Endothelial cell of umbilical vein (primary cell): ENCODE data around the gene CHST3. TPM values are rescaled to one million over a fixed set of nuclear protein-coding genes. Genes with fewer than 3 reads are reported as not detected.

Source experiments
- BruUV-seq: library from RNA; stranded (reverse); fragments of 400-500 nt; replicated peaks from 2 replicates; lab custom pipeline; 2021; lab: Mats Ljungman, UMichigan
- CTCF ChIA-PET: fragments of 300-600, 350-600 bp; sonication (Branson Sonifier 250); formaldehyde crosslinking; loops from one replicate; lab custom pipeline; 2021; ENCODE audit warnings: antibody characterized with exemption, inconsistent platforms; lab: Charles Lee
- POLR2A ChIA-PET: fragments of 300-600, 350-600 bp; sonication (Branson Sonifier 250); formaldehyde crosslinking; loops from one replicate; lab custom pipeline; 2021; ENCODE audit warnings: antibody characterized with exemption, inconsistent platforms; lab: Charles Lee
- DNase-seq: peaks from one replicate; pipeline ENCODE4 v3.0.0-alpha.2; 2011; ENCODE audit warnings: low read depth, low spot score
- FAIRE-seq: peaks from 2 replicates; lab custom pipeline; 2011; peaks lifted over from hg19 to GRCh38; lab: Jason Lieb, UNC
- H2AFZ ChIP-seq: 2 replicates; pipeline ENCODE4 v1.6.0; 2012; ENCODE audit warnings: low read depth, low read length, control low read depth, inconsistent platforms
- H3K27ac ChIP-seq: 2 replicates; pipeline ENCODE4 v1.5.1; 2011; ENCODE audit warnings: low read depth, mild to moderate bottlenecking, control low read depth, low read length, moderate library complexity; ENCODE audit not compliant: insufficient read depth
- H3K27me3 ChIP-seq, 2 experiments: 2 replicates each; pipeline versions ENCODE4 v1.6.0 to v1.6.1; 2011; ENCODE audit warnings: low read length in 2 of 2, mixed read lengths in 1 of 2; ENCODE audit not compliant: control insufficient read depth in 2 of 2, insufficient read depth in 2 of 2
- H3K36me3 ChIP-seq, 2 experiments: 2 replicates in 1 of 2; 3 replicates in 1 of 2; pipeline ENCODE4 v1.5.1; 2011; ENCODE audit warnings: low read length in 2 of 2, mild to moderate bottlenecking in 1 of 2, moderate library complexity in 1 of 2; ENCODE audit not compliant: control insufficient read depth in 2 of 2, insufficient read depth in 2 of 2; ENCODE audit errors: extremely low read depth in 1 of 2
- H3K4me1 ChIP-seq: 3 replicates; pipeline ENCODE4 v1.5.1; 2011; ENCODE audit warnings: mild to moderate bottlenecking, low read length; ENCODE audit not compliant: control insufficient read depth, insufficient read depth; ENCODE audit errors: extremely low read depth
- H3K4me2 ChIP-seq: 2 replicates; pipeline ENCODE4 v1.6.1; 2011; ENCODE audit warnings: low read length, control low read depth, mixed read lengths; ENCODE audit not compliant: insufficient read depth
- H3K4me3 ChIP-seq, 3 experiments: fragments of 200-600 bp in 1 of 3; sonication (generic), shearing (Covaris generic) in 1 of 3; replicated peaks in 1 of 3; 2 replicates each; pipeline ENCODE4 v1.5.1; 2011 to 2016; ENCODE audit warnings: control low read depth in 3 of 3, low read length in 3 of 3, mild to moderate bottlenecking in 2 of 3, inconsistent platforms in 1 of 3, low read depth in 1 of 3, moderate library complexity in 1 of 3; ENCODE audit not compliant: insufficient read depth in 1 of 3
- H3K79me2 ChIP-seq: 2 replicates; pipeline ENCODE4 v1.6.0; 2012; ENCODE audit warnings: low read length, inconsistent platforms; ENCODE audit not compliant: control insufficient read depth, insufficient read depth
- H3K9ac ChIP-seq: replicated peaks from 2 replicates; pipeline ENCODE3; 2011; ENCODE audit warnings: low read length, control low read depth; ENCODE audit not compliant: insufficient read depth; ENCODE audit errors: extremely low read depth
- H3K9me1 ChIP-seq: replicated peaks from 3 replicates; pipeline ENCODE4 v1.6.0; 2011; ENCODE audit warnings: mild to moderate bottlenecking, low read length; ENCODE audit not compliant: control insufficient read depth, insufficient read depth; ENCODE audit errors: extremely low read depth
- H3K9me3 ChIP-seq: replicated peaks from 2 replicates; pipeline ENCODE4 v1.5.1; 2012; ENCODE audit warnings: low read length, inconsistent platforms; ENCODE audit not compliant: control insufficient read depth, insufficient read depth
- H4K20me1 ChIP-seq: replicated peaks from 2 replicates; pipeline ENCODE3; 2011; ENCODE audit warnings: mild to moderate bottlenecking, low read length; ENCODE audit not compliant: control insufficient read depth, insufficient read depth; ENCODE audit errors: extremely low read depth
- CTCF ChIP-seq, 2 donors: IDR thresholded peaks; 1 replicate in 1 of 2; 2 replicates in 1 of 2; pipeline ENCODE4 v1.5.1; 2011; ENCODE audit warnings: low read length in 2 of 2, mild to moderate bottlenecking in 2 of 2, moderate library complexity in 2 of 2, control low read depth in 1 of 2, inconsistent platforms in 1 of 2, low read depth in 1 of 2; ENCODE audit not compliant: insufficient read depth in 1 of 2; ENCODE audit errors: extremely low read depth in 1 of 2
- EZH2 ChIP-seq: IDR thresholded peaks from 2 replicates; pipeline ENCODE4 v1.6.1; 2012; ENCODE audit warnings: borderline replicate concordance, low read depth, mild to moderate bottlenecking, moderate library complexity, low read length, inconsistent platforms; ENCODE audit not compliant: severe bottlenecking
- GATA2 ChIP-seq: IDR thresholded peaks from 2 replicates; pipeline ENCODE4 v1.7.0; 2011; ENCODE audit warnings: low read depth, mild to moderate bottlenecking, moderate library complexity, mixed read lengths, low read length; ENCODE audit not compliant: insufficient read length, insufficient read depth
- JUN ChIP-seq: IDR thresholded peaks from 2 replicates; pipeline ENCODE4 v1.6.1; 2011; ENCODE audit warnings: borderline replicate concordance, low read depth; ENCODE audit not compliant: insufficient read length, insufficient read depth
- MAX ChIP-seq: IDR thresholded peaks from 2 replicates; pipeline ENCODE4 v1.6.1; 2011; ENCODE audit not compliant: insufficient read depth, insufficient read length
- MYC ChIP-seq: IDR thresholded peaks from one replicate; pipeline ENCODE4 v1.6.1; 2011; ENCODE audit warnings: mild to moderate bottlenecking, low read depth, low read length
- POLR2A ChIP-seq: IDR thresholded peaks from 2 replicates; pipeline ENCODE4 v1.6.1; 2012; ENCODE audit warnings: low read depth, mild to moderate bottlenecking, control low read depth, low read length
- POLR2AphosphoS5 ChIP-seq: IDR thresholded peaks from 2 replicates; pipeline ENCODE4 v1.6.1; 2012; ENCODE audit warnings: low read depth, mild to moderate bottlenecking, control low read depth, low read length, moderate library complexity; ENCODE audit not compliant: insufficient read depth
- dilution Hi-C: fragments of 300-500 bp; cut with MboI; formaldehyde crosslinking; loops from one replicate; pipeline ENCODE4 v1.15.0; 2019; ENCODE audit warnings: low sequenced_read_pairs; ENCODE audit not compliant: extremely low pct_ligation_motif_present
- intact Hi-C: fragments of 100-400 bp; cut with micrococcal nuclease; formaldehyde crosslinking; loops from one replicate; pipeline ENCODE4 v1.10.0; 2022
- polyA plus RNA-seq, 4 experiments: library from polyadenylated mRNA; depleted of rRNA in 3 of 4; stranded (reverse) in 3 of 4; unstranded in 1 of 4; fragments of >200 nt; gene quantifications; 2 replicates each; pipeline versions ENCODE4 v1.2.1 to v1.2.3, GENCODE V29; 2011 to 2012; ENCODE audit warnings: missing spikeins in 1 of 4
- total RNA-seq: library from RNA; stranded (reverse); gene quantifications from 2 replicates; pipeline ENCODE4 v1.2.3, GENCODE V29; 2021

The CHST3 gene
- total and polyA plus RNA-seq, 2 donors (not counting 3 experiments of a cell fraction or from before 2014, with no cell fraction given), result 5.5 to 11.5 TPM

GRCh38 chr10:72027498-72027897, 63.3 kb downstream of the CHST3 start:
- DNase-seq, result no peak
- dilution Hi-C loops, result no loop called here

DNA sequence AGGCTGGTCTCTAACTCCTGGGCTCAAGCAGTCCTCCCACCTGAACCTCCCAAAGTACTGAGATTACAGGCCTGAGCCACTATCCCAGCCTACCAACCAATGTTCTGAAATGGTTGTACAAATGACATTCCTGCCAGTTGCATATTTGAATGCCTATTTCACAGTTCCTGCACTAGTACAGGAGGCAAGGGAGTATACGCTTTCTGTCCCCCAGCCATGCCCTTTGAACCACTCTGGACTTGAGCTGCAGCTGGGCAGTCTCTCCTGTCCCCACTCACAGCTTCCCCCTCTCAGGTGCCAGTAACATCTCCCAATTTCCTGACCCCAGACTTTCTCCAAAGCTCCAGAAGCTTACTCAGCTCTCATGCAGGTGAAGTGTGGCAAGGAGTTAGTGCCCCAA, 65.2 kb downstream of the CHST3 start:
- Histone ChIP-seq H3K9ac (no peak overlapping the region), H2AFZ (no peak overlapping the region), H3K9me1 (no peaks in the 10 kb centered on the region), H3K9me3 (no peaks in the 10 kb centered on the region), H3K4me2 (no peak overlapping the region), H3K27ac (no peak overlapping the region), H3K36me3 (no peaks in the 10 kb centered on the region), H3K4me3 (no peak overlapping the region), H3K4me1 (no peaks in the 10 kb centered on the region), H3K79me2 (no peaks in the 10 kb centered on the region), H3K27me3 (peaks cover 3 to 4% of the 10 kb centered on the region in 2 experiments), H4K20me1 (no peaks in the 10 kb centered on the region)
- no TSS peak for BruUV-seq
- intact Hi-C loops, result no loop called here
- FAIRE-seq (no peak), DNase-seq (no peak)
- dilution Hi-C loops, result no loop called here
- CTCF ChIA-PET, result no interaction called here
- POLR2A ChIA-PET, result no interaction called here
- TF ChIP-seq CTCF (IDR thresholded peaks at IDR 0.05; ENCODE audit: extremely low read depth in 1 of 2, insufficient read depth in 1 of 2, low read depth in 1 of 2, low read length in 2 of 2) (no peak), JUN (no peak), EZH2 (no peak), POLR2A (no peak), GATA2 (no peak), POLR2AphosphoS5 (no peak), MYC (no peak)

More at GRCh38 chr10:72027498-72027897, 63.3 kb downstream of the CHST3 start:
- no TSS peak for BruUV-seq
- FAIRE-seq, result no peak
- H3K36me3 ChIP-seq, result no peaks in the 10 kb centered on the region
- no peaks in the 10 kb centered on the region for H3K9me1 ChIP-seq
- POLR2A ChIA-PET, result no interaction called here
- H3K4me2 ChIP-seq, result no peak overlapping the region
- no peaks in the 10 kb centered on the region for H3K4me1 ChIP-seq
- no peak overlapping the region for H3K9ac ChIP-seq
- H3K27ac ChIP-seq, result no peak overlapping the region
- CTCF ChIA-PET, result no interaction called here
- no peak overlapping the region for H3K4me3 ChIP-seq
- H3K27me3 ChIP-seq, result peaks cover 3 to 4% of the 10 kb centered on the region in 2 experiments
- no peak overlapping the region for H2AFZ ChIP-seq
- H3K9me3 ChIP-seq, result no peaks in the 10 kb centered on the region
- no peaks in the 10 kb centered on the region for H4K20me1 ChIP-seq
- no peak for TF ChIP-seq POLR2A
- no peak for TF ChIP-seq GATA2
- TF ChIP-seq MAX, result no peak
- TF ChIP-seq EZH2, result no peak
- intact Hi-C loops, result no loop called here
- H3K79me2 ChIP-seq, result no peaks in the 10 kb centered on the region
